Neural cell (in vitro differentiated cells): ENCODE data around the gene TSPYL2.

Experiments used
- CTCF ChIP-seq: fragments of 450-650 bp; IDR thresholded peaks from 2 replicates; pipeline ENCODE4 v1.5.1; 2014; ENCODE audit warnings: antibody characterized with exemption, mild to moderate bottlenecking, moderate library complexity; ENCODE audit not compliant: poor library complexity, severe bottlenecking
- EZH2 ChIP-seq: fragments of 200-600, 300-800 bp; shearing (Covaris generic), sonication (generic); IDR thresholded peaks from 2 replicates; pipeline ENCODE4 v1.6.1; 2014; ENCODE audit warnings: antibody characterized with exemption, low read length, borderline replicate concordance, mild to moderate bottlenecking; ENCODE audit not compliant: insufficient read depth, poor library complexity, severe bottlenecking
- SMC3 ChIP-seq: fragments of 450-650 bp; conservative IDR thresholded peaks from 2 replicates; pipeline ENCODE4 v1.6.1; 2014; ENCODE audit warnings: antibody characterized with exemption, mild to moderate bottlenecking, moderate library complexity; ENCODE audit not compliant: poor library complexity
- TAF1 ChIP-seq: IDR thresholded peaks from 2 replicates; pipeline ENCODE4 v1.6.1; 2012; ENCODE audit warnings: low read depth

- no peak for TF ChIP-seq CTCF
- no peak for TF ChIP-seq EZH2
- TF ChIP-seq SMC3: no peak
- TF ChIP-seq TAF1: no peak
Observed at GRCh38 chrX:53056292-53056691, 25.9 kb upstream of the TSPYL2 start.
